ENCODE data around the gene TRAPPC10.

DNA sequence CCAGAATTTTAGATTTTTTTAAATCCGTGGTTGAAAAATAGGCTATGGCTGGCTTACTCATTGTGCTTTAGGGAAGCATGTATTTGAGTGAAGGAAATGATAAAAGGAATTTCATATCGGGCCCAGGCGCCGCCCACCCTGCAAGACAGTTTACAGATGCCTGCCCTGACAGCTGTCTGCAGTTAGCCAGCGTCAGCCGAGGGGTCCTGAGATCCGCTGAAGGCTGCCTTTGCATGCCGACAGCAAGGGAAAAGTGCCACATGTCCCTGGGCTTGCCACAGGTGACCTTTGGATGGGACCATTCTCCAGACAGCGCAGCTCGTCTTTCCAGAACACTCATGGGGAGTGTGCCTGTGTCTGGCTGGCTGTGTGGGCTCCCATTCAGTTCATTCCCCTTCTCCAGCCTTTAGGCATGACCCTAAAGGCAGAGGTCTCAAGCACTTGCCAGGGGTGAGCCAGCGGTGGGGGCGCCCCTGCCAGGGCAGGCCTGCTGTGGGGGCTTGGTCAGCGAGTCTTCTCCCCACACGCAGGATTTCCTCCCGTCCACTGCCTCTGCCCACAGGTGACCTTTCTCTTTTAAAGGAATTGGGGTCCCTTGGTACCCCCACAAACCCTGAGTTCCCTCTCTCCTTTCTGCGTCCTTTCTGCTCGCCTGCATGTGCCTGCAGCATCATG, 46.1 kb upstream of the TRAPPC10 start:
- TF ChIP-seq, protein P1, sequence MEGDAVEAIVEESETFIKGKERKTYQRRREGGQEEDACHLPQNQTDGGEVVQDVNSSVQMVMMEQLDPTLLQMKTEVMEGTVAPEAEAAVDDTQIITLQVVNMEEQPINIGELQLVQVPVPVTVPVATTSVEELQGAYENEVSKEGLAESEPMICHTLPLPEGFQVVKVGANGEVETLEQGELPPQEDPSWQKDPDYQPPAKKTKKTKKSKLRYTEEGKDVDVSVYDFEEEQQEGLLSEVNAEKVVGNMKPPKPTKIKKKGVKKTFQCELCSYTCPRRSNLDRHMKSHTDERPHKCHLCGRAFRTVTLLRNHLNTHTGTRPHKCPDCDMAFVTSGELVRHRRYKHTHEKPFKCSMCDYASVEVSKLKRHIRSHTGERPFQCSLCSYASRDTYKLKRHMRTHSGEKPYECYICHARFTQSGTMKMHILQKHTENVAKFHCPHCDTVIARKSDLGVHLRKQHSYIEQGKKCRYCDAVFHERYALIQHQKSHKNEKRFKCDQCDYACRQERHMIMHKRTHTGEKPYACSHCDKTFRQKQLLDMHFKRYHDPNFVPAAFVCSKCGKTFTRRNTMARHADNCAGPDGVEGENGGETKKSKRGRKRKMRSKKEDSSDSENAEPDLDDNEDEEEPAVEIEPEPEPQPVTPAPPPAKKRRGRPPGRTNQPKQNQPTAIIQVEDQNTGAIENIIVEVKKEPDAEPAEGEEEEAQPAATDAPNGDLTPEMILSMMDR (IDR thresholded peaks at IDR 0.05 in 4 of 5, conservative IDR thresholded peaks at IDR 0.05 in 1 of 5), result no peak
- TF ChIP-seq POLR2A (IDR thresholded peaks at IDR 0.05), result no peak
